HG03575 (cell line): Measurements from ENCODE around the gene DNASE2B.

Experiments used
- ATAC-seq: cut with Tn5 transposase; IDR thresholded peaks from one replicate; pipeline ENCODE4 v1.9.1; 2021; ENCODE audit not compliant: unreplicated experiment, insufficient number of reproducible peaks, low FRiP score; ENCODE audit errors: extremely low read depth

Gene DNASE2B

DNA sequence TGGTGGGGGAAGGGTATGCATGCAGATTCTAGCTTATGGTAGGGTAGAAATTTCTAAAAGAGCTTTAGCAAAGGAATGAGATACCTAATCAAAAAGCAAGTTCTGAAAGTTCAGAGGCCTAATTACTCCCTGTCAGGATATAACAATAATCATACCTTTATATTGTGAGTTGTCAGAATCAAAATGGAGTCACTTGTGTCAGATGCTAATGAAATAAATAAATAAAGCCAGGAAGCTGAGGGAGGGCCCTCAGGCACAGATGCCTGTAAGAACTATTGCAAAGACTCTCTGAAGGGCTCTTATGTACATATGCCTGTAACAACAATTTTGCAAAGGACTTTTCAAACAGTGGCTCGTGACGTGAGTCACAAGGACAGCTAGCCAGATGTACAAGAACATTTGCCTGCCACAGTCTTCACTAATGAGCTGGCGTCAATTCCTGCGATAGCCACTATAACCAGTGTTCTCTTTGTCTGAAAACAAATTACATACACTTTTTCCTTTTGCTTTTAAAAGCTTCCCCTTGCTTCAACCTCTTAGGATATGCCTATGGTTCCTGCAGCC is 27.4 kb upstream of the DNASE2B start:
- no peak for ATAC-seq

DNA sequence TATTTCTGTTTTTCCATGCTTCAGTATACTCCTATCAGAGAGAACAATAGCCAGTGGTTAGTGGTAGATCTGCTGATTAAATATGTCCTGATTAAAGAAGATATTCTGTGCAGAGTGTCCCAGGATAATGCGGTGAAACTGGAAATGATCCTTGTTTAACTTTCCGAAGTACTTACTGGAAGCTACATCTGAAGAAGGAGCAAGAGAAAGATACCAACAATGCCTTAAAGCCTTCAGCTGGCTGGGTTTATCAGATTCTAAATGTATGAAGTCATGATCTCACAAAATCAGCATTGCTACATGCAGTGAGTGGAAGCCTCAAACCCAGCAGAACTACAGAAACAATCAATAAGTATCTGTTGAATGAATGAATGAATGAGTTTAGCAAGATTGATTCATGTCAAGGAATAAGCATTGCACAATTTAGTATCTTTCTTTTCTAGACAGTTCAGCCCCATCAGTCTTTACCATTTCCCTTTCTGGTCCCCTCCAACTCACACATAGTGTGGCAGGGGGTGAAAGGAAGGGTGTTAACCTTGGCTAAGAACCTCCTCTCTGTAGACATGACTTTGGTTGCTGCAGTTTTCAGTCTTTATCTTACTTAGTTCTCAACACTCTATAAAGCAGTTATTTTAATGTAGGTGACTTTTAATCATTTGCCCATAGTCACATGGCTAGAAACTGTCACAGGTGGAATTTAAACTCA is 24.7 kb upstream of the DNASE2B start:
- no peak for ATAC-seq

DNA sequence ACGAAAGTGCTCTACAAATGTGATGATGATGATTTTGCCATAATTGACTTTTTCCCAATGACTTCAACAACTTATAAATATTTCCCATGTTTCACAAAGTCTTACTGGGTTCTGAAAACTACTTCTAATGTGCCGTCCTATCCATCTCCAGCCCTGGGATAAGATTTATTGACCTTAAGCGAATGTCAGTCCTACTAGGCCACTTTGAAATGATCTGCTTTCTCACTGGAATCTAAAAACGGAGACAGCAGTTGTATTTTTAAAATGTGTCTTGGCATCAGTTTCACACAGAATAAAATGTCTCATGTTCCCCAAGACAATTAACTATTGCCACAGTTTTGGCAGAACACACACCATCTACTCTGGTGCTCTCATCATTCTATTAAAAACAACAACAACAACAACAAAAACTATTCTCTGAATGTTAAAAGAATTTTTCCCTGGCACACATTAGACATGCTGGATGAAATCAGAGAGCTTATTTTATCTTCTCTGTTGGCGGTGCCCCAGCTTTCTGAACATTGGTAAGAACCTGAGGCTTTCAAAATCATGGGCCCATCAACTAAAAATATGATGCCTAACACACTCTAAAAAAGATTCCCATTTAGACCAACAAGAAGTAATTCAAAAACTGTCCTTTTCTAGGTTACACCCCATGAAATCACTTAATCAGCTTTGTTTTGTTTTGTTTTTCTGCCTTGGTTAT is 23.1 kb upstream of the DNASE2B start:
- ATAC-seq: no peak

DNA sequence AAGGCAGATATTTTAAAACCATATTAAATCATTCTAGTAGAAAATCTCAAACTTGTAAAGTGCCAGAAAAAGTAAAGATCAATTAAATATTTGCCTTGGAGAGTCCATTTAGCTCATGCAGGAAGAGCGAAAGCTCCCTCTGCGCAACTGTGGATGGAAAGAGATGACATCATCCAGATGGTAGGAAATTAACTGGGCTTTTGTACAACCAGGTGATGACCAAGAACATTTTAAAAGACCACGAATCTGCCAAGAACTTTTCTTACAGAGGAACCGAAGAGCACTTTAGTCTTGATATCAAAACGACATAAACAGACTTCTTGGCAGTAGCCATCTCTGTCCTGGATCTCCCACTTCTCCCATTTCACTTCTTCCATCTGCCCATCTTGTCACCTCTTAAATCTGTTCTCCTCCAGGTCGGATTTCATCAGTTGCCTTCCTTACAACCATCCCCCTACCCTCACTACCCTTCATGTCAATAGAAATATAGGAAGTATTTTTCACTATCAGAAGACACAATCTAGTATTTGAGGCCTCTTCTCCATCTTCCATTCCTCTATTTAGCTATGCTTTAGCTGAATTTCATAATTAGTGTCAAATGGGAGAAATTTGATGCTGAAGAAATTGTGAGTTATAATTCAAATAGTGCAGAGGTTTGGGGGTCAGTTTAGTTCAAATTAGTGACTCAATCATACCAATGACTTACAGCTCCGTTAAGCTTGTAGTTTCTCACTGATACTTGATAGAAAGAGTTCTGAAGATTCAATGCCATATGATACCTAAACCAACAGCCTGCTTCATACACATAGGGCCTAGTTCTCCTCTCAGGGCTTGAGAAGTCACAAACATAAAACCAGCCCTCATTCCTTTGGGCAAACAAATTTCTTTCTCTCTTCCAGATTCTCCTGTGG is 22.0 kb upstream of the DNASE2B start:
- ATAC-seq: no peak

DNA sequence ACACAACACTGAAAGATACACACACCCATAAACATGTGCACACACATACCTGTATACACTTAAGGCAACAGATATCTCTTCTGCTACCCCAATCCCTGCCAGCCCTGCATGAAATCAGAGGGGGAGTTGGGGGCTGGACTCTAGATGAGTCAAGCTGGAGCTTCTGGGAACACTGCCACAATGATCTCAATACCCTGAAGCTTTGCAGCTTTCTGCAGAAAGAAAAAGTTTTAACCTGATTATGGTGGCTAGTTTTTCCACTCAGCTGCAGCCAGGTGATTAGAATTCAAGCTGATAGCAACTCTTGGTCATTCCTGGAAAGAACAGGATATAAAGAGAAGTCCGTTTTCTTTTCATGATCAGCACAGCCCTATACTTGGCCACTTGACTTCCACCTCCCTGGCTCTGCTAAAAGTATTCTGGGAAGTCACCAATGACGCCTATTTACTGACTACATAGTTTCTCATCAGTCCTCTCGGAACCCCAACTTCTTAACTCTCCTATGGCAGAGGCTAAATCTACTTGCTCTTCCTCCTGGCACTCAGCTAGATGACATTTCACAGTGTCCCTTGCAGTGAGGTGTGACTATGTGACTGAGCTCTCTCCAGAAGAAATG is 20.7 kb upstream of the DNASE2B start:
- no peak for ATAC-seq

DNA sequence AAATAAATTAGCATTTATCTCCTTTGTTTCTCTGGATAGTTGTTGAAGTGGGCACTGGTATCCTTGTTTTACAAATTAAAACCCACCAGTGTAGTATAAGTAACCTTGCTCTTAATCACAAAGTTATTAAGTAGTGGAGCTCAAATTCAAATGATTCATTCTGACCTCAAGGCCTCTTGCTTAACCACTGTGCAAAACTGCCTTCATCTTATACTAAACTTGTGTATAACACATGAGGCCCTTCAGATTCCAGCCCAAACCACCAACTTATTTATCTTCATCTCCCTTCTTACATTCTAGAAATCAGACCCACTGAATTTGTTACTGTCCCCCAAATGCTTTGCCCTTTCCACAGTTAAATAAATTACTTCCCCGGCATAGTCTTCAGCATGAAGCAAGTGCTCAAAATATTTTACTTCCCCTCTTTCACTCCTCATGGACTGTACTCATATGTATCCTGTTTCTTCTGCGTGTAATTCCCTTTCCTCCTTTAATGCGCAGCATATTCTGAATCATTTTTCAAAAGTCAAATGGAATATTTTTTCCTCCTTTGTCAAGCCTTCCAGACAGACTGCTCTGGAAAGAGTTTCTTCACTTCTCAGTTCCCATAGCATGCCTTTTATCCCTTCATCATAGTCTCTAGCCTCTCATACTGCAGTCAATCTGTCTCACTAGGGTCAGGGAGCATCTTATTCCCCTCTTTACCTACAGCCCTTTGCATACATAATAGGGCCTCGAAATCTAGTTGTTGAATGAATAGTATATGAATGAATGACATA is 19.0 kb upstream of the DNASE2B start:
- no peak for ATAC-seq

DNA sequence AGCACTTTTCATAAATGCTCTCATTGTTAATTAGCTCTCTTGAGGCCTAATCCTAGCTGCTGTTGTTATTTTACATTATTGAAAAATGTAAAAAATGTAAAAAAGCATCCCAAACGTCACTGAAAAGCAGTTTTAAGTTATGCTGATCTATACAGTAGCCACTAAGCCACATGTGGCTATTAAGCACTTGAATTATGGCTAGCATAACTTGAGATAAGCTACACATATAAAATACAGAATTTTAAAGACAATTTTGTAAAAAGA is 18.4 kb upstream of the DNASE2B start:
- no peak for ATAC-seq

DNA sequence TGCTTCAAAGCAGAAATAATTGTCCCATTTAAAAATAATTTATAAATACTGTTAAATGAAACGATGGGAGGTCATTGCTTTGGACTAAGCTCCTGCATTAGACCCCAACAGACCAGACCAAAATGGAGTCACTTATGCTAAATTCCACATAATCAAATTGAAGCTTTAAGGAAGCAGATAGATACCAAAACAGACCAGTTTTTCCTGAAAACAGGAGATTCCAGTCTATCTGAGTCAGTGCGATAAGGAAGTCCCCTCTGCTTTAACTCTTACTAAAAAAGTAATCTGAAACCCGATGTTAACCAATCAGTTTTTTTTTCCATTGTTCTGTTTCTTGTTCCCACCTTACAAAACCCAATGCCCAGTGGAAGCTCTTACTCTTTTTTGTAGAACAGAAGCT is 16.2 kb upstream of the DNASE2B start:
- ATAC-seq: no peak

DNA sequence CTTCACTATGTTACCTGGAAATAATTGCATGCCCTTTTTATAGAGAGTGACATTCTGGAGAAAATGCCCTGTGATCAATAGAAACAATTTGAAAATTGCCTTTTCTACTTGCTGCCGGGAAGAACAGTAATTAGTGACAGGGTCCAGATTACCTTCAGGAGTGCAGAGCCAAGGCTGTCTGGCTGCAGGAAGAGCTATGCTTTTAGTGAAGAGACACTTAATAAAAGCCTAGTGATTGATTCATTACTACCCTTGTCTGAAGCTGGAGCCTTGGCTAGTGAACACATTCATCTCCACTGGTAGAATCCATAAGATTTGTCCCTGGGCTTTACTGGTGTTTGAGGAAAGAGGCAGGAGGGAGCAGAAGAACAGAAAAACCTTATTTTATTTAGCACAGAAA is 12.9 kb upstream of the DNASE2B start:
- ATAC-seq: no peak

DNA sequence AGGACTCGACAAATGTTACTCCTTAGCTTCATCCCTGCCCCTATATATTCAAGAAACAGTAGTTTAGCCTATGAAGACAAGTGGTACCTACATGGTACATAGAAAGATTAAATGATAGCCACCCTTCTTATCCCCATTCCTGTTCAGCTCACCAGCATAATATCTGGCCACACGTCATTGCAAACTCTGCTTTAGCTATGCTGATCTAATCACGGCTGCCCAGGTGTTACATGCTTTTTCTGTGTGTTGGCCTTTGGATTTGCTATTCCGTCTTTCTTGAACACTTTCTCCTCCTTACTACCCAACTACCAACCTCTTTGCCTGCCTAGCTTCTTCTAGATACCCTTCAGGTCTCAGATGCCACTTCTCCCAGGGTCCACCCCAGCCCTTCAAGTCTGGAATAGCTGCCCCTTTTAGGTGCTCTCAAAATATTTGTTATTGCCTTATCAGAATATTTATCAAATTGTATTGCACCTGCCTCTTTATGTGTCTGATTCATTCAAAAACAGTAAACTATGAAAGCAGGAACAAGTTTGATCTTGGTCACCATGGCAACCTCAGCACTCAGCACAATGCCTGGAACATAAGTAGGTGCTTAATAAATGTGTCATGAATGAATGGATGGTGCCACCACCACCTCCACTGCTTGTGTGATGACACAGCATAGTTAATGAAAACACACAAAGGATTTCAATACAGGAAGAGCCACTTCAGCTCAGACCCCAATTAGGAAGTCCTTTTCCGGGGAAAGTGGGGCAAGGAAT is 11.4 kb upstream of the DNASE2B start:
- no peak for ATAC-seq

DNA sequence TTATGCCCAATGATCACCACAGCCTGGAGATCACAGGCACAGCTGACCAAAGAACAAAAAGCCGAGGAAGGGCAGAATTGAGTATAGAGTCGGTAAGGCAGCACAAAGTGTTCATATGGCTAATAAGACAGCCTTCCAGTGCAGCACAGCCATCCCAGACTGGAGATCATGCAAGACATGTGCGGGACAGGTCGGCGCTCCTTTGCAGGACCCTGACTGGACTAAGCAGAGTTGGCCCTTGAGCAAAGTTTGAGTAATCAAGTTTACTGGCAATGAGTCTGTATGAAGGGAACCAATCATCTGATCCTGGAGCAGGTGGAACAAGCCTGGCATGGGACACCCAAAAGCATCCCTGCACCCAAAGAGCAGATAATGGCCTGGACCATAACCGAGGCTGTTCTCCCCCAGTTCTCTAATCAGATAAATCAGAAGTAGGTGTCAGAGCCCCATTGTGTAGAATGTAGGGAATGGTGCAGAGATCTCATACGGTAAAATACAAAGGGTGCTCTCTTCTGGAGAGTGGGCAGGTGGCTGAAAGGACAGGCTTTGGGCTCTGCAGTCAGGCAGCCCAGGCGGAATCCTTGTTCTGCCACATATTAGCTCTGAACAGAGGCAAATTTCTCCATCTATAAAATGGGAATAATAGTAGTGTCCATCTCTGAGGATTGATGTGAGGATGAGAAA is 10.7 kb upstream of the DNASE2B start:
- no peak for ATAC-seq

DNA sequence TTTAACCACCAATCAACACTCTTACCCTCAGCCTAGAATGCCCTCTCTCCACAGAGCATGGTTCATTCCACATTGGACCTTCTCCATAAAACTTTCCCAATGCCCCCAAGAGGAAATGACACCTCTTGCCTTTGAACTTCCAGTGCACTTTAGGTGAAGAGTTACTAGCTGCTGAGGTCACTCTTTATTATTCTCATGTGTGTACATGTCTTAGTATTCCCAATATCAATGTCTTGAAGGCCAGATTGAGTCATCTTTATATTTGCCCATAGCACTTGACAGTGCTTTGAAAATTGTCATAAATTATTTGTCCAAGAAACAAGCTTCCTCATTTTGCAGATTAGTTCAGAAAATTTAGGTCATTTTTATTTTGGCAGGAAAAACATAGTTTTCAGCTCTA is 8.1 kb upstream of the DNASE2B start:
- no peak for ATAC-seq

DNA sequence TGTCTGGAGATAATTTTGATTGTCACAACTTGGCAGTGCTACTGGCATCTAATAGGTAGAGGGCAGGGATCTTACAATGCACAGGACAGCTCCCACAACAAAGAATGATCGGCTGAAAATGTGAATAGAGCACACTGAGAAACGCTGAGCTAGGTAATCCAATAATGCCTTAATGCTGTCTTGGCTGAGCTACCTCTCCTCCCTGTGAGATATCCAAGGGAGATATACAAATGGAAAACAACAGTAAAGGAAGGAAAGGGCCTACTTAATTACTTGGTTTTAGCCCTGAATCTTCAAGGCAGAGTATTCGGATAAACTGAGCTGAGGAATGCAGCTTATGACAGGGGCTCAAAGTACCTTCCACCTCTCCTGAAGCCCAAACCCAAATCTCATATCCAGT is 2.9 kb downstream of the DNASE2B start:
- ATAC-seq: no peak

DNA sequence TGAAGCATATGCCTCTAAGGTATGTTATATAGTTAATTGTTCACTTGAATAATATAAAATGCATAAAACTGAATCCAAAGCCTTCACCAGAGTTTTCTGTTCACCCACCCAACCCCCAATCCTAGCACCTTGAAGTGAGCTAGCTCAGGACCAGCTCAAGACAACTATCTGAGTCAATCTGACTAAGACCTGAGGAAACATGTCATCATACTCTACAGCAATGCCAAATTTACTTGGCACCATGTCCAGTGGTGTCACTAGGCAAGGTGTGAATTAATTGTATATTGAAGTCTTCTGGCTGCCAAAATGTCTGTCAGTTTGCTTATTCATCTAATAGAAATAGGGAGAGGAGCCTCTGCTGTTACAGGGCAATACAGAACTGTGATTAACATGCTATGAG is 3.8 kb downstream of the DNASE2B start:
- ATAC-seq: no peak

DNA sequence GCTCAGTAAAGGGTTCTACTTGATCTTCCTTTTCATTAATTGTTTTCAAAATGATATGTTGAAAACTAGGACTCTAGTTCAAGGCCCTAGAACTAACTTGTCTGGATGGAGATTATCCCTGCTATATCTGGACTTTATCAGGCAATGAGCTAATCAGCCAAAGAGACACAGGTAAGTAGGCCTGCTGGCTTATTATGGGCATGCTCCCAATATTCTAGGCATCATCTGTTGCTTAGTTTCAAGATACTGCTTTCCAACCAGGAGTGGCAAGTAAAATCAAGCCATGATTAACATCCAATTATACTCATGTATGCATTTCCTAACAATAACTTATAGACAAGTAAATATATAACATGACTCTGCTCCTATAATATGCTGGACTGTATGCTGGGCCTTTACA is 4.2 kb downstream of the DNASE2B start:
- no peak for ATAC-seq

DNA sequence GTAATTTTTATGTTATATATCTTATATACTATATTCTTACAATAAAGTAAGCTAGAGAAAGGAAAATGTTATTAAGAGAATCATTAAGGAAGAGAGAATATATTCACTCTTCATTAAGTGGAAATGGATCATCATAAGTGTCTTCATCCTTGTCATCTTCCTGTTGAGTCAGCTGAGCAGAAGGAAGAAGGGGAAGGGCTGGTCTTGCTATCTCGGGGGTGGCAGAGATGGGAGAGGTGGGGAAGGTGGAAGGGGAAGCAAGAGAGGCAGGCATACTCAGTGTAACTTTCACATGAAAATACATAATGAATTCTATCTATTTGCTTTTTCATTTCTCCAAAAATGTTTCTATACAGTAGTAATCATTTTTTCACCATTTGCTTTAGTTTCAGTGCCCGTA is 5.1 kb downstream of the DNASE2B start:
- ATAC-seq: no peak

DNA sequence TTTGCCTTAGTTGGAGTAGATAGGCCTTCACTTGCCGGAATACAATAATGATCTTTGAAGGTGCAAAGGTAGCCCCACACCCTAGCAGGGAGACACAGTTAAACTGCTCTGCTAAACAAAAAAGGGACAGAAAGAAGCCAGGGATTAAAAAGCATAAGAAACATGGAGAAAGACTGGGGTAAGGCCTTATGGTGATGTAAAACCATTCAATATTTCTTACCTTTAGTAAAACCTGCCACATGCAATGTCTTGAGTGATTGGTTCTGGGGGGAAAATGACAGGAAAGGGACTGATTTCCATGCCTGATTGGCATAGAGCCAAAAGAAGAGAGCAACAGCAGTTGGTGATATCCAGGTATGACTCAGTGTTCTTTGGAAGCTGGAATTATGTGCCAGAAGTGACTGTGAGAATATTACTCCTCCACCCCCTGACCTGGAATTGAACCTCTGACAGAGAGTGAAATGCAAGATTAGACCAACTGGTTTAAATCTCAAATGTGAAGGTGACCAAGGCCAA is 8.1 kb downstream of the DNASE2B start:
- no peak for ATAC-seq
